ENCODE data around the gene DEFB132.
A peak's percentile ranks its signal among the peaks of the same experiment; 100 is the strongest.

Gene DEFB132, protein sequence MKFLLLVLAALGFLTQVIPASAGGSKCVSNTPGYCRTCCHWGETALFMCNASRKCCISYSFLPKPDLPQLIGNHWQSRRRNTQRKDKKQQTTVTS

GRCh38 chr20:257419-257818, at the start of gene DEFB132:
Gene DEFB132 (plus strand): TSS chr20:257724. CDS start chr20:257779, 55 bp downstream.
- no peak within 1 kb of the TSS for H3K4me3 ChIP-seq (ENCODE audit: low read depth, low read length)
- TF ChIP-seq, protein P1, sequence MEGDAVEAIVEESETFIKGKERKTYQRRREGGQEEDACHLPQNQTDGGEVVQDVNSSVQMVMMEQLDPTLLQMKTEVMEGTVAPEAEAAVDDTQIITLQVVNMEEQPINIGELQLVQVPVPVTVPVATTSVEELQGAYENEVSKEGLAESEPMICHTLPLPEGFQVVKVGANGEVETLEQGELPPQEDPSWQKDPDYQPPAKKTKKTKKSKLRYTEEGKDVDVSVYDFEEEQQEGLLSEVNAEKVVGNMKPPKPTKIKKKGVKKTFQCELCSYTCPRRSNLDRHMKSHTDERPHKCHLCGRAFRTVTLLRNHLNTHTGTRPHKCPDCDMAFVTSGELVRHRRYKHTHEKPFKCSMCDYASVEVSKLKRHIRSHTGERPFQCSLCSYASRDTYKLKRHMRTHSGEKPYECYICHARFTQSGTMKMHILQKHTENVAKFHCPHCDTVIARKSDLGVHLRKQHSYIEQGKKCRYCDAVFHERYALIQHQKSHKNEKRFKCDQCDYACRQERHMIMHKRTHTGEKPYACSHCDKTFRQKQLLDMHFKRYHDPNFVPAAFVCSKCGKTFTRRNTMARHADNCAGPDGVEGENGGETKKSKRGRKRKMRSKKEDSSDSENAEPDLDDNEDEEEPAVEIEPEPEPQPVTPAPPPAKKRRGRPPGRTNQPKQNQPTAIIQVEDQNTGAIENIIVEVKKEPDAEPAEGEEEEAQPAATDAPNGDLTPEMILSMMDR (IDR thresholded peaks at IDR 0.05; ENCODE audit: borderline replicate concordance, insufficient read depth, low read depth, low read length): no peak

- TF ChIP-seq, protein P1 (IDR thresholded peaks at IDR 0.05; ENCODE audit: borderline replicate concordance, insufficient read depth, low read depth, low read length): peak; percentile 48; the same call in 1 of the 2 replicates
- H3K4me3 ChIP-seq (ENCODE audit: low read depth, low read length): no peak overlapping the region
These were observed 48.5 kb upstream of the DEFB132 start for GRCh38 chr20:208942-209566.

GRCh38 chr20:210809-211502, 46.6 kb upstream of the DEFB132 start:
- no peak overlapping the region for H3K4me3 ChIP-seq (ENCODE audit: low read depth, low read length)
- TF ChIP-seq, protein P1 (IDR thresholded peaks at IDR 0.05; ENCODE audit: borderline replicate concordance, insufficient read depth, low read depth, low read length): no peak

DNA sequence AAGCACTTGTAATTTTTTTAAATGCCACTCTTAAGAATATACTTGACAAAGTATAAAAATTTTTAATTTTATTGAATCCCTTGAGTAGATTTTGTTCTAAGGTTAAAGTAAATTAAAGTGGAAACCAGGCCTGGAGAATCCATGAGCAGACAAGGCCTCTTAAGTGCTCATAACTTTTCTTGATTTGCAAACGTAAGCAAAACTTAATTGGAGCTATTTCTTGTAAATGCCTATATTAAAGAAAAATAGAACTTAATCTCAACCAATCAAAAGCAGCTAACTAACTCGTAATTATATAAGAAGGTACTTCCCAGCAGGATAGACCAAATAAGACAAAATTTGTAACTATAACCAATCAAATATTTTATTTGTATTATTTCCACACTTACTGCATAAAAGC, 43.1 kb upstream of the DEFB132 start:
- TF ChIP-seq, protein P1 (IDR thresholded peaks at IDR 0.05; ENCODE audit: borderline replicate concordance, insufficient read depth, low read depth, low read length): no peak
- H3K4me3 ChIP-seq (ENCODE audit: low read depth, low read length): no peak overlapping the region

GRCh38 chr20:215796-216195, 41.7 kb upstream of the DEFB132 start:
- no peak overlapping the region for H3K4me3 ChIP-seq (ENCODE audit: low read depth, low read length)
- TF ChIP-seq, protein P1 (IDR thresholded peaks at IDR 0.05; ENCODE audit: borderline replicate concordance, insufficient read depth, low read depth, low read length): no peak

GRCh38 chr20:217266-217665, 40.3 kb upstream of the DEFB132 start:
- TF ChIP-seq, protein P1 (IDR thresholded peaks at IDR 0.05; ENCODE audit: borderline replicate concordance, insufficient read depth, low read depth, low read length): no peak
- no peak overlapping the region for H3K4me3 ChIP-seq (ENCODE audit: low read depth, low read length)
